ENCODE data around the gene PRKAG2. TPM values are rescaled to one million over a fixed set of nuclear protein-coding genes. Genes with fewer than 3 reads are reported as not detected.
"Not testable (repeated sequence)": the region's sequence is repeated elsewhere in the genome, so short reads cannot be mapped to it uniquely, and the experiment has no call there.

Gene PRKAG2
- total RNA-seq, 1 experiment from 2014 or later = 73.9 TPM

DNA sequence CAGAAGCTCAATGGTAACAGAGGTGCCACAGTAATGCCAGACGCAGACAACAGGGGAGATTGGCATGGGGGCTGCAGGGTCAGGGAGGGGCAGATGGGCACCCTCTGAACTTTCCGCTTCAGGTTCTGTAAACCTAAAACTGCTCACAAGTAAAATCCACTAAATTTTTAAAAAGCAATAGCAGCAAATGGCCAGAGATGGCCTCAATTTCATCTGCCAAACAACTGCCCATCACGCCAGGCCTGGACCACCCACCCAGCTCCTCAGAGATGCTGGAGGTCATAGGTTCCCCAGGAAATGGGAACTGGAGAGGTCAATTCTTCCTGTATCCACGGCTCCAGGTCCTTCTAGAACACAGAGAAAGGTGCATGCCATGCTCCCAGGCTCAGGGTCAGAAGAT, 76.1 kb downstream of the PRKAG2 start:
- Mint-ChIP-seq H3K4me1 (ENCODE audit: insufficient read depth, unreplicated experiment) (peaks cover 21% of the 10 kb centered on the region), H3K9me3 (ENCODE audit: unreplicated experiment) (no peaks in the 10 kb centered on the region), H3K4me3 (ENCODE audit: unreplicated experiment) (no peak overlapping the region), H3K27ac (ENCODE audit: low read depth, unreplicated experiment) (no peak overlapping the region), H3K36me3 (ENCODE audit: insufficient read depth, unreplicated experiment) (no peaks in the 10 kb centered on the region), H3K27me3 (ENCODE audit: insufficient read depth, unreplicated experiment) (no peaks in the 10 kb centered on the region)
- POLR2A ChIA-PET = no interaction called here
- intact Hi-C loops (cut with micrococcal nuclease) = no loop called here
- TF ChIP-seq, protein P1, sequence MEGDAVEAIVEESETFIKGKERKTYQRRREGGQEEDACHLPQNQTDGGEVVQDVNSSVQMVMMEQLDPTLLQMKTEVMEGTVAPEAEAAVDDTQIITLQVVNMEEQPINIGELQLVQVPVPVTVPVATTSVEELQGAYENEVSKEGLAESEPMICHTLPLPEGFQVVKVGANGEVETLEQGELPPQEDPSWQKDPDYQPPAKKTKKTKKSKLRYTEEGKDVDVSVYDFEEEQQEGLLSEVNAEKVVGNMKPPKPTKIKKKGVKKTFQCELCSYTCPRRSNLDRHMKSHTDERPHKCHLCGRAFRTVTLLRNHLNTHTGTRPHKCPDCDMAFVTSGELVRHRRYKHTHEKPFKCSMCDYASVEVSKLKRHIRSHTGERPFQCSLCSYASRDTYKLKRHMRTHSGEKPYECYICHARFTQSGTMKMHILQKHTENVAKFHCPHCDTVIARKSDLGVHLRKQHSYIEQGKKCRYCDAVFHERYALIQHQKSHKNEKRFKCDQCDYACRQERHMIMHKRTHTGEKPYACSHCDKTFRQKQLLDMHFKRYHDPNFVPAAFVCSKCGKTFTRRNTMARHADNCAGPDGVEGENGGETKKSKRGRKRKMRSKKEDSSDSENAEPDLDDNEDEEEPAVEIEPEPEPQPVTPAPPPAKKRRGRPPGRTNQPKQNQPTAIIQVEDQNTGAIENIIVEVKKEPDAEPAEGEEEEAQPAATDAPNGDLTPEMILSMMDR (IDR thresholded peaks at IDR 0.05; ENCODE audit: unreplicated experiment) = no peak
- CTCF ChIA-PET = interaction anchor here (1.5 to 1.6 kb wide), 2 partner anchors 15 to 18 kb away, joined by 4 to 5 read pairs; no protein-coding TSS in a partner anchor
- BruUV-seq (replicated peaks) = no TSS peak
- DNase-seq (ENCODE audit: unreplicated experiment) = no peak

DNA sequence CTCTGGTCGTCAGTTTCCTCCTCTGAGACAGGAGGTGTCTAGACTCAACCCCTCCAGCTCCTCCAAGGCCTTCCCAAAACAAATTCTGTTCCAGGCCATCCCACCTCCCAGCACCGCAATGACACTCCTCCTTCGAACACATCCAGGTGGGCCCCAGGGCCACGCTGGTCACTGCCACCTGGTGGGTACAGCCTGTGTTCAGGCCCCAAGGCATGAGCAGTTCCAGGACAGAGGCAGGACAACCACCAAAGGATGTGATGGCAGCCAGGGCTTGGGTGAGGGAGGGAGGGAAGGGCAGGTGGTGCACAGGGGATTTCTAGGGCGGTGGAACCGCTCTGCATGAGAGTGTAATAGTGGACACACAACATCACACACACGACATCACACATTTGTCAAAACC, 76.5 kb downstream of the PRKAG2 start:
- Mint-ChIP-seq H3K4me3 (ENCODE audit: unreplicated experiment) (no peak overlapping the region), H3K27me3 (ENCODE audit: insufficient read depth, unreplicated experiment) (no peaks in the 10 kb centered on the region), H3K36me3 (ENCODE audit: insufficient read depth, unreplicated experiment) (no peaks in the 10 kb centered on the region), H3K9me3 (ENCODE audit: unreplicated experiment) (no peaks in the 10 kb centered on the region), H3K4me1 (ENCODE audit: insufficient read depth, unreplicated experiment) (peaks cover 21% of the 10 kb centered on the region), H3K27ac (ENCODE audit: low read depth, unreplicated experiment) (no peak overlapping the region)
- intact Hi-C loops (cut with micrococcal nuclease) = no loop called here
- TF ChIP-seq, protein P1 (IDR thresholded peaks at IDR 0.05; ENCODE audit: unreplicated experiment) = no peak
- ChIA-PET CTCF (interaction anchor here (0.6 to 1.6 kb wide), 3 partner anchors 15 to 77 kb away, joined by 3 to 4 read pairs (median 4); partner anchors contain the start of gene PRKAG2), POLR2A (no interaction called here)
- DNase-seq (ENCODE audit: unreplicated experiment) = no peak
- no TSS peak for BruUV-seq (replicated peaks)

DNA sequence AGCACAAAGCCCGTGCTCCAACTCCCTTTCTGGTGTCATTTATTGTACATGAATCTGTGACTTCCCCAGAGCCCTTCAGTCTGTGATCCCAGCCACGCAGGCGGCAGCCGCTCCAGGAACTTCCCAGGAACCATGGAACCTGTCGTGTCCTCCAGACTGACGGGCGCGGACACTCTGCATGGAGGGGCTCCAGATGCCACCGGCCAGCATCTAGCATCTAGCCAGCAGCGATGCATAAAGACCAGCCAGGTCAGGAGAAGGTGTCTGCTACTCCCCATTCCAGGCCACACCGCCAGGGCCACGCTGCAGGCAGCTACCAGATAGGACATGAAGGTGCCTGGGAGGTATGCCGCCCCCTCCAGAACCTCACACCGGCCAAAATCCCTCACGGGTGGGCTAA, 77.4 kb downstream of the PRKAG2 start:
- Mint-ChIP-seq H3K4me1 (ENCODE audit: insufficient read depth, unreplicated experiment) (peaks cover 21% of the 10 kb centered on the region), H3K9me3 (ENCODE audit: unreplicated experiment) (no peaks in the 10 kb centered on the region), H3K27ac (ENCODE audit: low read depth, unreplicated experiment) (no peak overlapping the region), H3K36me3 (ENCODE audit: insufficient read depth, unreplicated experiment) (no peaks in the 10 kb centered on the region), H3K27me3 (ENCODE audit: insufficient read depth, unreplicated experiment) (no peaks in the 10 kb centered on the region), H3K4me3 (ENCODE audit: unreplicated experiment) (no peak overlapping the region)
- TF ChIP-seq, protein P1 (IDR thresholded peaks at IDR 0.05; ENCODE audit: unreplicated experiment) = no peak
- no peak for DNase-seq (ENCODE audit: unreplicated experiment)
- CTCF ChIA-PET = interaction anchor here (0.6 to 1.6 kb wide), 4 partner anchors 14 to 77 kb away, joined by 3 to 4 read pairs (median 4); partner anchors contain the start of gene PRKAG2
- intact Hi-C loops (cut with micrococcal nuclease) = loop anchor here (5.0 kb wide), 1 partner anchor 133 kb away; no protein-coding TSS in a partner anchor
- POLR2A ChIA-PET = no interaction called here
- BruUV-seq (replicated peaks) = no TSS peak

DNA sequence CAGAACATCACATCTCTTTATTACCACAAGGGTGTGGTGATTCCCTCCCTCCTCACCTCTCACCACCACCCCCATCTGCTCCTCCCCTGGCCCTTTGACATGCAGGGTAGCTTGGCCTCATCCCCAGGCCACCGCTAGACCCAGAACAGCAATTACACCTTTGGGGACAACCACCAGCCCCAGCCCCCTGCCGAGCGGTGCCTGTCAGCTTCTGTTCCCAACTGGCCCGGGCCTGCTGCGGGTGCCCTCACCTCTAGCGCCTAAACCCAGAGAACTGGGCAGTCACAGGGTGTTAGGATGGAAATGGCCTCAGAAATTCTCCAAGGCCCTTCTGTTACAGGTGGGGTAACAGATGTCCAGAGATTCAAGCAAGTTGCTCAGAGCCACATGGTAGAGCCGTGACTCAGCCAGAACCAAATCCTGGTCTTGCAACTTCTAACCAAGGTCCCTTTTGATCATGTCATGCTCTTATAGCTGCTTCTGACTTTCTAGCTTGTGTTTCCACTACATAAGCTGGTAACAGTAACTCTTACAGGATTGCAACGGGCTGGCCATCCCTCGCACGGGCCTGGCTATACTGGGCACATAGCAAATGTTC, 78.0 kb downstream of the PRKAG2 start:
- ChIA-PET CTCF (interaction anchor here (0.6 to 8.3 kb wide), 2 partner anchors 16 to 17 kb away, joined by 4 to 92 read pairs; no protein-coding TSS in a partner anchor), POLR2A (interaction anchor here (1.0 to 3.8 kb wide), 3 partner anchors 8 to 134 kb away, joined by 3 to 22 read pairs (median 9); no protein-coding TSS in a partner anchor)
- no TSS peak for BruUV-seq (replicated peaks)
- H3K27ac Mint-ChIP-seq (ENCODE audit: low read depth, unreplicated experiment) = peak overlapping the region; percentile 94
- intact Hi-C loops (cut with micrococcal nuclease) = loop anchor here (5.0 kb wide), 1 partner anchor 133 kb away; no protein-coding TSS in a partner anchor
- no peak overlapping the region for H3K4me3 Mint-ChIP-seq (ENCODE audit: unreplicated experiment)
- H3K9me3 Mint-ChIP-seq (ENCODE audit: unreplicated experiment) = no peaks in the 10 kb centered on the region
- peak; percentile 27 for DNase-seq (ENCODE audit: unreplicated experiment)
- TF ChIP-seq, protein P1 (IDR thresholded peaks at IDR 0.05; ENCODE audit: unreplicated experiment) = no peak
- H3K4me1 Mint-ChIP-seq (ENCODE audit: insufficient read depth, unreplicated experiment) = peaks cover 24% of the 10 kb centered on the region
- no peaks in the 10 kb centered on the region for H3K27me3 Mint-ChIP-seq (ENCODE audit: insufficient read depth, unreplicated experiment)
- no peaks in the 10 kb centered on the region for H3K36me3 Mint-ChIP-seq (ENCODE audit: insufficient read depth, unreplicated experiment)

DNA sequence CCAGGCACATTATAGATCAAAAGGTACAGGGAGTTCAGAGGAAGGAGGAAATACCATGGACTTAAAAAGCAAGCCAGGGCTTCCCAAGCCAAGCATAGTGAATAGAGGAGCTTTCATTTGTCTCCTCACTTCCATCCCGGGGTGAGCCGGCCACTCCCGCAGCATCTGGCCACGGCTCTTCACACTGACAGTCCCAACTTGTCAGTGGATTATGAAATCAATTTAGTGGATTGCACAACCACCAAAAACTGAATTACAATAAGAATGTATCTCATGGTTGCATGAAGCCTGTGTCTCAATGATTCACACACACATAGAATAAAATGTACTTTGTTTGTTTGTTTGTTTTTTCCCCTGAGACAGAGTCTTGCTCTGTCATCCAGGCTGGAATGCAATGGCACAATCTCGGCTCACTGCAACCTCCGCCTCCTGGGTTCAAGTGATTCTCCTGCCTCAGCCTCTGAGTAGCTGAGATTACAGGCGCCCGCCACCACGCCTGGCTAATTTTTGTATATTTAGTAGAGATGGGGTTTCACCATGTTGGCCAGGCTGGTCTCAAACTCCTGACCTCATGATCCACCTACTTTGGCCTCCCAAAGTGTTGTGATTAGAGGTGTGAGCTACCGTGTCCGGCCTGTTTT, 79.1 kb downstream of the PRKAG2 start:
- Mint-ChIP-seq H3K4me1 (ENCODE audit: insufficient read depth, unreplicated experiment) (peaks cover 25% of the 10 kb centered on the region), H3K4me3 (ENCODE audit: unreplicated experiment) (peak overlapping the region; percentile 52), H3K27ac (ENCODE audit: low read depth, unreplicated experiment) (peak overlapping the region; percentile 94)
- intact Hi-C loops (cut with micrococcal nuclease) = loop anchor here (1.0 to 5.0 kb wide), 3 partner anchors 12 to 135 kb away; partner anchors contain the start of gene PRKAG2
- ChIA-PET POLR2A (interaction anchor here (0.7 to 3.8 kb wide), 9 partner anchors 8 to 279 kb away, joined by 3 to 22 read pairs (median 6); partner anchors contain the start of genes PRKAG2 and RHEB), CTCF (interaction anchor here (0.8 to 8.3 kb wide), 4 partner anchors 15 to 139 kb away, joined by 3 to 92 read pairs (median 4); no protein-coding TSS in a partner anchor)
- not testable (repeated sequence) for H3K27me3 Mint-ChIP-seq (ENCODE audit: insufficient read depth, unreplicated experiment); H3K36me3 Mint-ChIP-seq (ENCODE audit: insufficient read depth, unreplicated experiment); BruUV-seq (replicated peaks); H3K9me3 Mint-ChIP-seq (ENCODE audit: unreplicated experiment)
- DNase-seq (ENCODE audit: unreplicated experiment) = peak; percentile 96
